Neural cell (in vitro differentiated cells): Measurements from ENCODE around the gene SLC20A1.

Experiments used
- REST ChIP-seq: IDR thresholded peaks from 2 replicates; pipeline ENCODE4 v1.6.1; 2012; ENCODE audit warnings: borderline replicate concordance
- TAF1 ChIP-seq: IDR thresholded peaks from 2 replicates; pipeline ENCODE4 v1.6.1; 2012; ENCODE audit warnings: low read depth

GRCh38 chr2:112698834-112699515, 53.2 kb downstream of the SLC20A1 start:
- TF ChIP-seq TAF1 (no peak), REST (no peak)
